ENCODE measurements around the gene USP37. TPM values are rescaled to one million over a fixed set of nuclear protein-coding genes. Genes with fewer than 3 reads are reported as not detected.

The USP37 gene
- total and polyA plus RNA-seq, 3 experiments from 2014 or later: 12.5 to 31.5 (median 29.9) TPM

GRCh38 chr2:218445602-218446001 is 122.5 kb downstream of the USP37 start:
- H3K9me3 Mint-ChIP-seq: no peaks in the 10 kb centered on the region
- Histone ChIP-seq H3K36me3 (ENCODE audit: insufficient read depth, low read length) (no peaks in the 10 kb centered on the region), H3K27ac (ENCODE audit: low read depth, low read length) (no peak overlapping the region), H3K27me3 (ENCODE audit: insufficient read depth, low read length, poor library complexity, severe bottlenecking) (no peaks in the 10 kb centered on the region), H3K4me3 (ENCODE audit: low read length) (no peak overlapping the region), H3K9me3 (ENCODE audit: low read length) (no peaks in the 10 kb centered on the region), H3K4me1 (ENCODE audit: insufficient read depth, low read length) (no peaks in the 10 kb centered on the region)
- H3K27me3 Mint-ChIP-seq: no peaks in the 10 kb centered on the region
- H3K4me1 Mint-ChIP-seq: peaks cover 0 to 2% (median 0%) of the 10 kb centered on the region in 3 donors
- DNase-seq: no peak
- H3K4me3 Mint-ChIP-seq: no peak overlapping the region
- CTCF ChIA-PET: interaction anchor here (1.5 kb wide), 1 partner anchor 17 kb away, joined by 3 read pairs; no protein-coding TSS in a partner anchor
- POLR2A ChIA-PET: no interaction called here
- H3K27ac Mint-ChIP-seq: no peak overlapping the region
- peaks cover 0 to 30% (median 3%) of the 10 kb centered on the region in 3 donors for H3K36me3 Mint-ChIP-seq

DNA sequence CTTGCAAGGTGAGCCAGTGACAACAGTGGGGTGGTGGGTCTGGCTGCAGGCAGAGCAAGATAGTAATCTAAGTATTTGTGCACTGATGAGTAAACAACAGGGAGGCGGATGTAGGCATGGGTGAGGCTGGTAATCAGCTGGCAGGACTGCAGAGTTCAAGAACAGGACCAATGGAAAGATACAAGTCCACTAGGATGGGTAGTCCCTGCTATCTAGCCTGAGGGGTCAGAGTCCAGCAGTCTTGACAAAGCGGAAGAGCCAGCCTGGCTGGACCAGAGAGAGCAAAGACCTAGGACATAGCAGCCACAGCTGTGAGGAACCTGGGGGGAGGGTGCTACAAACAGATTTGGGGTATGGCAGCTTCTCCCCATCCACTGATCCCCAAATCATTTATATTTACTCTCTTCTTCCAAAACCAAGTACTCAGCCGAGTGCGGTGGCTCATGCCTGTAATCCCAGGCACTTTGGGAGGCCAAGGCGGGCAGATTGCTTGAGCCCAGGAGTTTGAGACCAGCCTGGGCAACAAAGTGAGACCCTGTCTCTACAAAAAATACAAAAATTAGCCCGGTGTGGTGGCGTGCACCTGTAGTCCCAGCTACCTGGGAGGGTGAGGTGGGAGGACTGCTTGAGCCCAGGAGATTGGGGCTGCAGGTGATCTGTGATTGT is 123.3 kb downstream of the USP37 start:
- no peaks in the 10 kb centered on the region for H3K9me3 Mint-ChIP-seq
- peaks cover 0 to 2% (median 0%) of the 10 kb centered on the region in 3 donors for H3K4me1 Mint-ChIP-seq
- H3K4me3 ChIP-seq (ENCODE audit: low read length): no peak overlapping the region
- no peaks in the 10 kb centered on the region for H3K9me3 ChIP-seq (ENCODE audit: low read length)
- H3K27ac ChIP-seq (ENCODE audit: low read depth, low read length): no peak overlapping the region
- H3K36me3 Mint-ChIP-seq: peaks cover 0 to 22% (median 3%) of the 10 kb centered on the region in 3 donors
- H3K4me1 ChIP-seq (ENCODE audit: insufficient read depth, low read length): no peaks in the 10 kb centered on the region
- ChIA-PET CTCF (interaction anchor here (1.5 kb wide), 1 partner anchor 18 kb away, joined by 3 read pairs; no protein-coding TSS in a partner anchor), POLR2A (no interaction called here)
- no peaks in the 10 kb centered on the region for H3K27me3 Mint-ChIP-seq
- DNase-seq: no peak
- no peak overlapping the region for H3K4me3 Mint-ChIP-seq
- peak overlapping the region in 2 of 8 donors; percentile 3 to 57 for H3K27ac Mint-ChIP-seq
- H3K36me3 ChIP-seq (ENCODE audit: insufficient read depth, low read length): no peaks in the 10 kb centered on the region
- no peaks in the 10 kb centered on the region for H3K27me3 ChIP-seq (ENCODE audit: insufficient read depth, low read length, poor library complexity, severe bottlenecking)

DNA sequence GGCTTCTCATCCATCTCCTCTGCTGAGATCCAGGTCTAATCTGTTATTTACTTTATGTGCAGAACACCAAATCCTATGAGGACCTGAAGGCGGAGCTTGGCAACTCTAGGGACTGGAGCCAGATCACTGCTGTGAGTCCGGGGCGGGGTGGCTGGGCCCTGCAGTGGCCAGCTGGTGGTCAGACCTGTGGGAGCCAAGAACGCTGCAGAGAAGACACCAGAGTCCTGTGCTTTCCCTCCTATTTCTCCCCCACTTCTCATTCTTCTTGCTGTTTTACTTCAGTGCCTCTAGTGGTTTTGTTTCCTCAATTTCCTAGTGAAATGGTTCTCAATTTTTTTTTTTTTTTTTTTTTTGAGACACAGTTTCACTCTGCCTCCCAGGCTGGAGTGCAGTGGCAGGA is 129.6 kb downstream of the USP37 start:
- no peaks in the 10 kb centered on the region for H3K27me3 ChIP-seq (ENCODE audit: insufficient read depth, low read length, poor library complexity, severe bottlenecking)
- no peaks in the 10 kb centered on the region for H3K9me3 Mint-ChIP-seq
- no peaks in the 10 kb centered on the region for H3K4me1 Mint-ChIP-seq
- no peaks in the 10 kb centered on the region for H3K36me3 ChIP-seq (ENCODE audit: insufficient read depth, low read length)
- ChIA-PET POLR2A (no interaction called here), CTCF (interaction anchor here (1.8 kb wide), 1 partner anchor 32 kb away, joined by 3 read pairs; no protein-coding TSS in a partner anchor)
- no peaks in the 10 kb centered on the region for H3K36me3 Mint-ChIP-seq
- H3K27ac ChIP-seq (ENCODE audit: low read depth, low read length): no peak overlapping the region
- H3K4me1 ChIP-seq (ENCODE audit: insufficient read depth, low read length): no peaks in the 10 kb centered on the region
- no peak overlapping the region for H3K4me3 Mint-ChIP-seq
- no peak overlapping the region for H3K4me3 ChIP-seq (ENCODE audit: low read length)
- no peaks in the 10 kb centered on the region for H3K9me3 ChIP-seq (ENCODE audit: low read length)
- peak overlapping the region in 1 of 8 donors; percentile 89 for H3K27ac Mint-ChIP-seq
- DNase-seq: no peak
- H3K27me3 Mint-ChIP-seq: no peaks in the 10 kb centered on the region

GRCh38 chr2:218437969-218438368 is 130.2 kb downstream of the USP37 start:
- H3K27ac Mint-ChIP-seq: peak overlapping the region in 4 of 8 donors; percentile 14 to 89 (median 64)
- no peak overlapping the region for H3K4me3 ChIP-seq (ENCODE audit: low read length)
- POLR2A ChIA-PET: no interaction called here
- DNase-seq: no peak
- H3K9me3 ChIP-seq (ENCODE audit: low read length): no peaks in the 10 kb centered on the region
- no peaks in the 10 kb centered on the region for H3K27me3 Mint-ChIP-seq
- no peaks in the 10 kb centered on the region for H3K36me3 Mint-ChIP-seq
- no peaks in the 10 kb centered on the region for H3K27me3 ChIP-seq (ENCODE audit: insufficient read depth, low read length, poor library complexity, severe bottlenecking)
- H3K36me3 ChIP-seq (ENCODE audit: insufficient read depth, low read length): no peaks in the 10 kb centered on the region
- H3K27ac ChIP-seq (ENCODE audit: low read depth, low read length): no peak overlapping the region
- H3K4me1 Mint-ChIP-seq: no peaks in the 10 kb centered on the region
- H3K9me3 Mint-ChIP-seq: no peaks in the 10 kb centered on the region
- no peak overlapping the region for H3K4me3 Mint-ChIP-seq
- CTCF ChIA-PET: interaction anchor here (1.8 kb wide), 1 partner anchor 31 kb away, joined by 3 read pairs; no protein-coding TSS in a partner anchor
- no peaks in the 10 kb centered on the region for H3K4me1 ChIP-seq (ENCODE audit: insufficient read depth, low read length)

DNA sequence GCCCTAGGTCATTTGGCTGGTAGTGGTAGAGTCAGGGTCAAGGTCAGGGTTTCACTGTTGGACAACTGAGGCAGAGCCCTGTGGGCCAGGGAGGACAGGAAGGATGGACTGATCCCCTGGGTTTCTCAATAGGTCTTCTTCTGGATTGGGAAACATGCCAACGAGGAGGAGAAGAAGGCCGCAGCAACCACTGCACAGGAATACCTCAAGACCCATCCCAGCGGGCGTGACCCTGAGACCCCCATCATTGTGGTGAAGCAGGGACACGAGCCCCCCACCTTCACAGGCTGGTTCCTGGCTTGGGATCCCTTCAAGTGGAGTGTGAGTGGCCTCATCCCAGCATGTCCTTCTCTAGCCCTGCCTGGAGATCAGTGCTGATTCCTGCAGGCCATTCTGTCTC is 131.2 kb downstream of the USP37 start:
- Histone ChIP-seq H3K9me3 (ENCODE audit: low read length) (no peaks in the 10 kb centered on the region), H3K4me3 (ENCODE audit: low read length) (no peak overlapping the region), H3K27me3 (ENCODE audit: insufficient read depth, low read length, poor library complexity, severe bottlenecking) (no peaks in the 10 kb centered on the region), H3K4me1 (ENCODE audit: insufficient read depth, low read length) (no peaks in the 10 kb centered on the region), H3K27ac (ENCODE audit: low read depth, low read length) (no peak overlapping the region), H3K36me3 (ENCODE audit: insufficient read depth, low read length) (no peaks in the 10 kb centered on the region)
- no peaks in the 10 kb centered on the region for H3K4me1 Mint-ChIP-seq
- peak overlapping the region in 2 of 8 donors; percentile 36 to 38 for H3K27ac Mint-ChIP-seq
- H3K27me3 Mint-ChIP-seq: peaks cover 3 to 4% of the 10 kb centered on the region in 2 donors
- POLR2A ChIA-PET: no interaction called here
- H3K9me3 Mint-ChIP-seq: no peaks in the 10 kb centered on the region
- CTCF ChIA-PET: interaction anchor here (1.8 kb wide), 1 partner anchor 31 kb away, joined by 3 read pairs; no protein-coding TSS in a partner anchor
- no peaks in the 10 kb centered on the region for H3K36me3 Mint-ChIP-seq
- no peak for DNase-seq
- no peak overlapping the region for H3K4me3 Mint-ChIP-seq

GRCh38 chr2:218435003-218435982 is 132.9 kb downstream of the USP37 start:
- Histone ChIP-seq H3K36me3 (ENCODE audit: insufficient read depth, low read length) (no peaks in the 10 kb centered on the region), H3K4me3 (ENCODE audit: low read length) (no peak overlapping the region), H3K27ac (ENCODE audit: low read depth, low read length) (no peak overlapping the region), H3K9me3 (ENCODE audit: low read length) (no peaks in the 10 kb centered on the region), H3K4me1 (ENCODE audit: insufficient read depth, low read length) (no peaks in the 10 kb centered on the region), H3K27me3 (ENCODE audit: insufficient read depth, low read length, poor library complexity, severe bottlenecking) (no peaks in the 10 kb centered on the region)
- Mint-ChIP-seq H3K27me3 (peaks cover 3 to 6% of the 10 kb centered on the region in 2 donors), H3K9me3 (no peaks in the 10 kb centered on the region), H3K36me3 (no peaks in the 10 kb centered on the region), H3K4me1 (peaks cover 0 to 2% (median 0%) of the 10 kb centered on the region in 3 donors), H3K4me3 (no peak overlapping the region), H3K27ac (peak overlapping the region in 1 of 8 donors; percentile 45)
- ChIA-PET CTCF (no interaction called here), POLR2A (no interaction called here)
- DNase-seq: no peak

- Mint-ChIP-seq H3K27me3 (peaks cover 3 to 6% of the 10 kb centered on the region in 2 donors), H3K4me1 (peaks cover 0 to 5% (median 0%) of the 10 kb centered on the region in 3 donors), H3K27ac (no peak overlapping the region), H3K36me3 (no peaks in the 10 kb centered on the region), H3K4me3 (no peak overlapping the region), H3K9me3 (no peaks in the 10 kb centered on the region)
- Histone ChIP-seq H3K27ac (ENCODE audit: low read depth, low read length) (no peak overlapping the region), H3K4me1 (ENCODE audit: insufficient read depth, low read length) (no peaks in the 10 kb centered on the region), H3K36me3 (ENCODE audit: insufficient read depth, low read length) (no peaks in the 10 kb centered on the region), H3K9me3 (ENCODE audit: low read length) (no peaks in the 10 kb centered on the region), H3K4me3 (ENCODE audit: low read length) (no peak overlapping the region), H3K27me3 (ENCODE audit: insufficient read depth, low read length, poor library complexity, severe bottlenecking) (no peaks in the 10 kb centered on the region)
- ChIA-PET POLR2A (no interaction called here), CTCF (no interaction called here)
- DNase-seq: no peak
Observed at GRCh38 chr2:218434456-218434855, 133.7 kb downstream of the USP37 start.
